Measurements from ENCODE around the gene NEU2.

The NEU2 gene

DNA sequence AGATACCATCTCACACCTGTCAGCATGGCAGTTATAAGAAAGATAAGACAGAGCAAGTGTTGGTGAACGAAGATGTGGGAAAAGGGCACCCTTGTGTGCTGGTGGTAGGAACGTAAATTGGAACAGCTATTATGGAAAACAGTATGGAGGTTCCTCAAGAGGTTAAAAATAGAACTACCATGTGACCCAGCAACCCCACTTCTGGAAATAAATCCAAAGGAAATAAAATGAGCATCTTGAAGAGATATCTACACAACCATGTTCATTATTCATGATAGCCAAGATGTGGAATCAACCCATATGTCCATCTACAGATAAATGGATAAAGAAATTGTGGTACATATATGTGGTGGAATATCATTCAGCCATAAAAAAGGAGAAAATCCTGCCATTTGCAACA, 46.3 kb upstream of the NEU2 start:
- no peaks in the 10 kb centered on the region for H3K27me3 ChIP-seq (ENCODE audit: control insufficient read depth, insufficient read depth, low read length)
- H3K27ac ChIP-seq: no peak overlapping the region
- no peak overlapping the region for H3K4me3 ChIP-seq (ENCODE audit: low read depth, low read length)
- H3K9me3 ChIP-seq (ENCODE audit: control insufficient read depth, low read length): no peaks in the 10 kb centered on the region
- no peaks in the 10 kb centered on the region for H3K79me2 ChIP-seq
- H3K4me1 ChIP-seq: peaks cover 5% of the 10 kb centered on the region
- H3K4me2 ChIP-seq (ENCODE audit: low read length): no peak overlapping the region
- no peak overlapping the region for H2AFZ ChIP-seq
- no peaks in the 10 kb centered on the region for H3K36me3 ChIP-seq (ENCODE audit: control insufficient read depth, insufficient read depth, low read length)
- TF ChIP-seq, protein P1, sequence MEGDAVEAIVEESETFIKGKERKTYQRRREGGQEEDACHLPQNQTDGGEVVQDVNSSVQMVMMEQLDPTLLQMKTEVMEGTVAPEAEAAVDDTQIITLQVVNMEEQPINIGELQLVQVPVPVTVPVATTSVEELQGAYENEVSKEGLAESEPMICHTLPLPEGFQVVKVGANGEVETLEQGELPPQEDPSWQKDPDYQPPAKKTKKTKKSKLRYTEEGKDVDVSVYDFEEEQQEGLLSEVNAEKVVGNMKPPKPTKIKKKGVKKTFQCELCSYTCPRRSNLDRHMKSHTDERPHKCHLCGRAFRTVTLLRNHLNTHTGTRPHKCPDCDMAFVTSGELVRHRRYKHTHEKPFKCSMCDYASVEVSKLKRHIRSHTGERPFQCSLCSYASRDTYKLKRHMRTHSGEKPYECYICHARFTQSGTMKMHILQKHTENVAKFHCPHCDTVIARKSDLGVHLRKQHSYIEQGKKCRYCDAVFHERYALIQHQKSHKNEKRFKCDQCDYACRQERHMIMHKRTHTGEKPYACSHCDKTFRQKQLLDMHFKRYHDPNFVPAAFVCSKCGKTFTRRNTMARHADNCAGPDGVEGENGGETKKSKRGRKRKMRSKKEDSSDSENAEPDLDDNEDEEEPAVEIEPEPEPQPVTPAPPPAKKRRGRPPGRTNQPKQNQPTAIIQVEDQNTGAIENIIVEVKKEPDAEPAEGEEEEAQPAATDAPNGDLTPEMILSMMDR (IDR thresholded peaks at IDR 0.05): no peak
- no peak overlapping the region for H3K9ac ChIP-seq

DNA sequence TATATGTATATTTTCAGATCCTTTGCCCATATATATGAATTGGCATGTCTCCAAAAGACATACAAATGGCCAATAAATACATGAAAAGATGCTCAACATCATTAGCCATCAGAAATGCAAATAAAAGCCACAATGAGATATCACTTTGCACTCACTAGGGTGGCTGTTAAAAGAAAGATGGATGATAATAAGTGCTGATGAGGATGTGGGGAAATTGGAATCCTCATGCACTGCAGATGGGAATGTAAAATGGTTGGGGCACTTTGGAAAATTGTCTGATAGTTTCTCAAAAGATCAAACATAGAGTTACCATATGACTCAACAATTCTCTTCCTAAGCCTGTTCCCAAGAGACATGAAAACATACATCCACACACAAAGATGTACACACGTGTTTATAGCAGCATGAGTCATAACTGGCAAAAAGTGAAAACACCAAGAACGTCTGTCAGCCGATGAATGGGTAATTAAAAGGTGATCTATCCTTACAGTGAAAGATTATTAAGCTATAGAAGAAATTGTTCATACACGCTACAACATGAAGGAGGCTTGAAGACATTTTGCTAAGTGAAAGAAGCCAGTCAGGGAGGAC, 39.1 kb upstream of the NEU2 start:
- Histone ChIP-seq H3K4me2 (ENCODE audit: low read length) (no peak overlapping the region), H3K27ac (no peak overlapping the region), H3K9me3 (ENCODE audit: control insufficient read depth, low read length) (no peaks in the 10 kb centered on the region), H3K4me1 (peaks cover 3% of the 10 kb centered on the region), H3K27me3 (ENCODE audit: control insufficient read depth, insufficient read depth, low read length) (no peaks in the 10 kb centered on the region), H3K4me3 (ENCODE audit: low read depth, low read length) (no peak overlapping the region), H3K79me2 (no peaks in the 10 kb centered on the region), H3K9ac (no peak overlapping the region), H3K36me3 (ENCODE audit: control insufficient read depth, insufficient read depth, low read length) (no peaks in the 10 kb centered on the region), H2AFZ (no peak overlapping the region)
- TF ChIP-seq, protein P1 (IDR thresholded peaks at IDR 0.05): no peak

DNA sequence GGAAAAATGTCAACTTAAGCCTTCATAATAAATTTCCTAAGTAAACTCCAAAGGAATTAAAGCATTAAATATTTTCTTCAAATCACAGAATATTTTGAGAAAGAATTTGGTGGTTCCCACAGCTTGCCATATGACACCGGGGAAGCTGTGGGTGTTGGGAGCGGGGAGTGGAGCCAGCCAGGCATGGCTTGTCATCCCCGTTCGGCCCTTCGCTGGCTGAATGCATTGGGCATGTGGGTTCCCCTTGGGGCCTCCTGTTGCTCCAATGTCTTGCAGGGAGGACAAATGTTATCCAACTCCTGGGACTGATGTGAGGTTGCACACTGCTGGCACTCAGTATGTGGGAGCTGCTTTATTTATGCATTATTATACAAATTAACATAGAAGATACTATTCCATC, 38.0 kb upstream of the NEU2 start:
- TF ChIP-seq, protein P1 (IDR thresholded peaks at IDR 0.05): no peak
- Histone ChIP-seq H3K4me3 (ENCODE audit: low read depth, low read length) (no peak overlapping the region), H3K27ac (no peak overlapping the region), H3K4me1 (peaks cover 3% of the 10 kb centered on the region), H3K79me2 (no peaks in the 10 kb centered on the region), H3K4me2 (ENCODE audit: low read length) (no peak overlapping the region), H3K9me3 (ENCODE audit: control insufficient read depth, low read length) (no peaks in the 10 kb centered on the region), H3K36me3 (ENCODE audit: control insufficient read depth, insufficient read depth, low read length) (no peaks in the 10 kb centered on the region), H3K27me3 (ENCODE audit: control insufficient read depth, insufficient read depth, low read length) (no peaks in the 10 kb centered on the region), H3K9ac (no peak overlapping the region), H2AFZ (no peak overlapping the region)

DNA sequence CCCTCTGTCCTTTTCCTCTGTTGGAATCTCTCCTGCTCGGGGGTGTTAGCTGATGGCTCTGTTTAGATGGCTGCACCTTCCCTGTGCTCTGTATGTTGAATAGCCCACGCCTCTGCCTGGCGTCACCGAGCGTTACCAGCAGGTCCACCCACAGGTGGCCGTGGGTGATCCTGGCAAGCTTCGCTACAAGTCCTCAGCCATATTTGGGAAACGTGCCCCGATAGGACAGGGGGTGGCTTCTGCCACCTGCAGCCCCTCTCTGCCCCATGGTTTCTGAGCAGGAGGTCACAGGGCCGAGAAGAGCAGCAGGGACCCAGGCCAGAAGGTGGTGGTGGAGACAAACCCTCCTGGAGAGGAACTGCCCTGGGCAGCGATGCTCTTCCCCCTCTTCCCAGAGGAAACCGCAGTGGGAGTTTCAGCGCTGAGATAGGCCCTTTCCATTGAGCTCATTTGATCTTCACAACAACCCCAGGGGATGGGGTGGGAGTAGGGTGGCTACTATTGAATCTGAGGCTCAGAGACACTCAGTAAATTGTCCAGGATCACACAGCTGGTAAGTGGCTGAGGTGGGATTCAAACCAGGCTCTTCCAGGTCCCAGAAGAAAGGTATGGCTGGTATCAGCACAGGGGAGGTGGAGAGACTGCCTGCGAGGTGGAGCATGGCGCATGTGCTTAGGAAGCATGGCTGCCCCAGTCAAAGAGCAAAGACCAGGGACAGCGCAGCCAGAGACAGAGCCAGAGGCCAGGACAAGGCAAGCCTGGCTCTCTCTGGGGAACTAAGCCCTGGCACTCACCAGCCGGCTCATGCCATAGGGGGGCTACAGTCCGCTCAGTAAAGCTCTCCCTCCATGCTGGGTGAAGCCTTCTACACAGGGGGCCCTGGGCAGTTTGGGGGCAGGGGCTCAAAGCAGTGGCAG, 34.5 kb upstream of the NEU2 start:
- no peaks in the 10 kb centered on the region for H3K9me3 ChIP-seq (ENCODE audit: control insufficient read depth, low read length)
- no peak overlapping the region for H3K27ac ChIP-seq
- no peaks in the 10 kb centered on the region for H3K36me3 ChIP-seq (ENCODE audit: control insufficient read depth, insufficient read depth, low read length)
- no peak overlapping the region for H3K9ac ChIP-seq
- H3K27me3 ChIP-seq (ENCODE audit: control insufficient read depth, insufficient read depth, low read length): no peaks in the 10 kb centered on the region
- H3K4me2 ChIP-seq (ENCODE audit: low read length): no peak overlapping the region
- TF ChIP-seq, protein P1 (IDR thresholded peaks at IDR 0.05): no peak
- no peak overlapping the region for H2AFZ ChIP-seq
- no peaks in the 10 kb centered on the region for H3K79me2 ChIP-seq
- no peak overlapping the region for H3K4me3 ChIP-seq (ENCODE audit: low read depth, low read length)
- peaks cover 3% of the 10 kb centered on the region for H3K4me1 ChIP-seq

All from parathyroid adenoma (tissue), 2 donors.